ENCODE results near the gene CAP1.

The CAP1 gene

GRCh38 chr1:40059338-40059959 is 18.9 kb downstream of the CAP1 start:
- DNase-seq: peak; percentile 6

DNA sequence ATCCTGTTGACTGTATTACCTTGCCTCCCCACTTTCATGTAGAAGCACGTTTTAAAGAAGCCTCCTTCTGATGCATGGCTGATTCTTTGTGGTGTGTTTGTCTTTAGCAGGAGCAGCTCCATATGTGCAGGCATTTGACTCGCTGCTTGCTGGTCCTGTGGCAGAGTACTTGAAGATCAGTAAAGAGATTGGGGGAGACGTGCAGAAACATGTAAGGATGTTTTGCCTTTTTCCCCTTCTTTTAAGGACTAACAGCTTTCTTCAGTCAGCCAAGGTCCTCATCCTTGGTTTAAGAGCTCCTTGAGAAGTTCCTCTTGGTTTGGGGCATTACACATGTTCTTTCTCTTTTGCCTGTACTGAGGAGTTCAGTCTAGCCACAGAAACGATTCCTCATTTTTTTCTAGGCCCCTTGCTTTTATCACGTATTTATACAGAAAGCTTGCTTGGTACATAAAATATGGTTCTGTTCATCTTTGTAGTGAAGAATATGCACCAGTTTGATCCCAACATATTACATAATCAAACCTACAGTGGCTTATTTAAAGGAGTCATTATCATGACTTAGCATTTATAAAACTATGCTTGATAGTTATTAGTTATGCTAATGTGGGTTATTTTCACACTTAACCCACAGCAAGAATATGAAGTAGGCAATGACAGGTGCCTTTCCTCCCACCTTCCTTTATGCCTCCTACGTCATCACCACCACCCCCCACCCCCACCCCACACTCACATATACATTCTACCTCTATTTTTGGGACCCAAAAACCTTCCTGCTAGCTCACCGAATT is 19.6 kb downstream of the CAP1 start:
- DNase-seq: no peak

DNA sequence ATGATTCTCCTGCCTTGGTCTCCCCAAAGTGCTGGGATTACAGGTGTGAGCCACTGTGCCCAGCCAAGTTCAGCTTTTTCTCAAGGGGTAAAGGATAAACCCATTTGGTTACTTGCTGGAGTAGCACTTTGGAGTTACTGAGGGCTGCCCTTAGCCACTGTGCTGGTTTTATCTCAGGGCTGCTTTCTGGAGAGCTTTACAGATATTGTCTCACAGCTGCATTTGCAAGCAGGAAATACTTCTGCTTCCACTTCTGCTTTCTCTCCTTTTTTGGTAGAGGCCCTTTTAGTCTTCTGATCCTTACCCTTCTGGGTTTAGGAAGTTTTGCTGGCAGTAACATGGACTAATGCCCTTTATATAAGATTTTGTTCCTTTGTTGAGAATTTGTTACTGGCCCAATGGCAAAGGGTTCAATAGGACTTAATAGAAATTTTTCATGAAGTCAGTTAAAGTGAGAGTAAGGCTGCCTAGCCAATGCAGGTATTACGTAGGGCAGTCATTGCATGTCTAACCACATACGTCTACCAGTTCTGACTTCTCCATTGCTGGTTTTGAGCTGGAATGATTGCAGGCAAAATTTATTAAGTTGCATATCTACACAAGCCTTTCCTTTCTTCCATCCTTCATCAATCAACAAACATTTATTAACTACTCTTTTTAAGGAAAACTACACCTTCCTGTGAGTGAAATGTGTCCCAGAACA is 24.4 kb downstream of the CAP1 start:
- no peak for DNase-seq

GRCh38 chr1:40067023-40067422 is 26.5 kb downstream of the CAP1 start:
- DNase-seq: no peak

- DNase-seq: no peak
Observed at GRCh38 chr1:40067851-40068250, 27.3 kb downstream of the CAP1 start.

DNA sequence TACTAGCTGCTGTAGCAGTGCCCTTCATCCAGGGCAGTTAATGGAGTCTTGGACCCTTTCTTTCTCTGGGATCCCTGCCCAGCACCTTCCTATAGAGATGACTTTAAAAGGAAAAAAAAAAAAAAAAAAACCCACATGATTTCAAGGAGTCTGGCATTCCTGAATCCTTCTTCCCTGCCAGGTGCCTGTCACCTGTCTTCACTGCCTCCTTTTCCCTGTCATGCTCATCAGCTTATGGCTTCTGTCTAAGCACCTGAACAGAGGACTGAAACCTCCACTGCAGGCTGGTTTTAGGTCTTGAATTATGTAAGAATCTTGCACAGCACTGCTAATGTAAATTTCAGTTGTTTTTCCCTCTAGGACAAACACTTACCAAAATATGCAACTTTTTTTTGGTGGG is 31.6 kb downstream of the CAP1 start:
- DNase-seq: no peak

- no peak for DNase-seq
Observed at GRCh38 chr1:40073062-40073461, 32.5 kb downstream of the CAP1 start.

GRCh38 chr1:40075266-40075665 is 34.7 kb downstream of the CAP1 start:
- no peak for DNase-seq

DNA sequence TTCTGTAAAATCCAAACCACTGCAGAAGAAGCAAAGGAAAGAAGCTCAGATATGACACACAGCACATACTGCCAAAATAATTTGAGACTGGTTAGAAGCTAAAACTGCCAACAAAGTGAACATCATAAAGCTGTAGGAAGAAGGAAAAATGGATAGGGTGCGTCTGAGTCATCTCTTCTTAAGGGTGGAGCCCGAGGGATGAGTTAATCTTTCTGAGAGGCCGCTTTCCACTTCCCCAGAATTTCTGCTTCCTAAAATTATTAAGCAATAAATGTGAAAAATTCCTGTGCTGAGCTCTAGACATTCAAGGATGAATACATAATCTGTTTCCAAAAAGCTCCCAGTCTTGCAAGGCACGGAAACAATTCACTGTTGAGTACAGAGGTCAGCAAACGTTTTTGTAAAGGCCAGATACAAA is 36.4 kb downstream of the CAP1 start:
- no peak for DNase-seq

GRCh38 chr1:40078512-40079333 is 38.2 kb downstream of the CAP1 start:
- peak; percentile 24 for DNase-seq

DNA sequence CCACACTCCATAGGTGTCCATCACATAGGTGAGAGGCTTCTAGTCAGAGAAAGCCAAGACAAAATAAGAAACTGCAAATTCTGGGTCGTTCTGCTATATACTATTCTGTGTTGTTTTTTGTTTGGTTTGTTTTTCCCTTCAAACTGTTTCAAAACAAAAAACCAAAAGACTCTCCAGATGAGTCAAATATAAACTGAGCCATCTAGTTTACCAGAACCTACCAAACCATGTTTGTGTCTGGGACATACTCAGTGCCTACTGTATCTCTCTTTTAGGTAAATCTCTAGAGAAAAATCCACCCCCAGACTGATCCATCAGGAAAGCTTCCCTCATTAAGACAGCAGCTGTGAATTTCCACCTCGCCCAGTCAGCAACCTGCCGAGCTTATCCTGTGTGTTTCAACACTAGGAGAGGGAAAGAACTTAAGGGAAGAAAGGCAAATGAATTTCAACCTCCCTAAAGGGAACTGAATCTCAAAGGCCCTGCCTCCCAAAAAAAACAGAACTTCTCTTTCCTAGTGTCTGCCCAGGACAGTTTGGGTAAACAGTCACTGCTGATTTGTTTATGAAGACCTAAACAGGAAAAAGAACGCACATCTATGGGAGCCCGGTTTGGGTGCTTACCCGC is 39.4 kb downstream of the CAP1 start:
- DNase-seq: no peak

- no peak for DNase-seq
Observed at GRCh38 chr1:40081871-40082270, 41.3 kb downstream of the CAP1 start.

DNA sequence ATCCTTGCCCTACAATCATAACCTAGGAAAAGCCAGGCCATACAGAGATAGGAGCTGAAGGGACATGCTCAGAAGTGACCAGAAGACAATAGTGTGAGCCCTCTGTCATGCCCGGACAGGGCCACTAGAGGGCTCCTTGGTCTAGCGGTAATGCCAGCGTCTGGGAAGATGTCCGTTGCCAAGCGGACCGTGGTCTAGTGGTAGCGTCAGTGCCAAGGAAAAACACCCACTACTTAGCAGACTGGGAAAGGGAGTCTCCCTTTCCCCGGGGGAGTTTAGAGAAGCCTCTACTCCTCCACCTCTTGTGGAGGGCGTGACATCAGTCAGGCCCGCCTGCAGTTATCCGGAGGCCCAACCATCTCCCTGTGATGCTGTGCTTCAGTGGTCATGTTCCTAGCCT is 44.2 kb downstream of the CAP1 start:
- peak; percentile 19 for DNase-seq

GRCh38 chr1:40090652-40091355 is 50.3 kb downstream of the CAP1 start:
- DNase-seq: no peak

- DNase-seq: no peak
Observed at GRCh38 chr1:40092241-40092640, 51.7 kb downstream of the CAP1 start.

DNA sequence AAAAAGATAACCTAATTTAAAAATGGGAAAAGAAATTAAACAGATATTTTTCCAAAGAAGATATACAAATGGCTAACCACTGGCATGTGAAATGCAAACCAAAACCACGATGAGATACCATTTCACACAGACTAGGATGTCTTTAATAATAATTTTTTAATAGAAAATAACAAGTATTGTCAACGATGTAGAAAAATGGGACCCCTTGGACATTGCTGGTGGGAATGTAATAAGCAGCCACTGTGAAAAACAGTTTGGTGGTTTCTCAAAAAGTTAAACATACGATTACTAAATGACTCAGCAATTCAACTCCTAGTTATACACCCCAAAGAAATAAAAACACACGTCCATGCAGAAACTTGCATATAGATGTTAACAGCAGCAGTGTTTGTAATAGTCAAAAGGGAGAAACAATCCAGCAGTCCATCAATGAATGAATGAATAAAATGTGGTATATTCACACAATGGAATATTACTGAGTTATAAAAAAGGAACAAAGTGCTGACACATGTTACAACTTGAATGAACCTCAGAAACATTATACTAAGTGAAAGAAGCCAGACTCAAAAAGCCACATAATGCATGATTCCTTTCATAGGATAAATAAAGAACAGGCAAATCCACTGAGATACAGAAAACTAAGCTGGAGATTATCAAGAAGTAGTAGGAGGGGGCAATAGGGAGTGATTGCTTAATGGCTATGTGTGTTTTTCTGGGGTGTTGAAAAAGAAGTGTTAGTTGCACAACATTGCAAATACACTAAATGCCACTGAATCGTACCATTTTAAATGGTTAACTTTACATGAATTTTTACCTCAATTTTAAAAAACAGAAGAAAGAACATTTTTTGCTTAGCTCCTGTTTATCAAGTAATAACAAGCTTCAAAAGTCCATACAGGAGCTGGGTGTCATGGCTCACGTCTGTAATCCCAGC is 52.4 kb downstream of the CAP1 start:
- DNase-seq: no peak

DNA sequence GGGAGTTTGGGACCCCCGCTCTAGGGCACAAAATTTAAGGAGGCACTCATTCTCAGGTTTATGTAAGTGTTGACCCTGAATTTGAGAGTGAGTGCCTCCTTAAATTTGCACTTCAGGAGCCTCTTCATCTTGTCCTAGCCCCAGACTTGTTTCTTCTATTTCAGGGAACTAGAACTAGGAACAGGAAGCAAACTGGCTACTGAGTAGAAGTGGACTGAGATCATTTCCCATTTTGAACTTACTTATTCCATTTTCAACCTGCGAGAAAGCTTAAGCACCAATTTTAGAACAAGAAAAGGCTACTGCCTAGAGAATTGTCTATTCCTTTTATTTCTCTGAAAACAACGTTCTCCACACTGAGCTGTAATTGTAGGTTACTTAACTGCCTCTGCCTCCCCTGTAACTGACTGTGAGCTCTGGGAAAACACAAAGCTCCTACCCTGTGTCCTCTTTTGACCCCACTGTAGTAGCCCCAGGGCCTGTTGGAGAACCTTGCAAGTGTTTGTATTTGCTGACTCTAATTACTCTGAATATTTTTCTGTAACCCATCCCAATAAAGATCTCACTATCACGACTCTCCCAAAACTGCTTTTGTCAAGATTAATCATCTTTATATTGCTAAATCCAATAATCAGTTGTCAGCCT is 54.1 kb downstream of the CAP1 start:
- no peak for DNase-seq

DNA sequence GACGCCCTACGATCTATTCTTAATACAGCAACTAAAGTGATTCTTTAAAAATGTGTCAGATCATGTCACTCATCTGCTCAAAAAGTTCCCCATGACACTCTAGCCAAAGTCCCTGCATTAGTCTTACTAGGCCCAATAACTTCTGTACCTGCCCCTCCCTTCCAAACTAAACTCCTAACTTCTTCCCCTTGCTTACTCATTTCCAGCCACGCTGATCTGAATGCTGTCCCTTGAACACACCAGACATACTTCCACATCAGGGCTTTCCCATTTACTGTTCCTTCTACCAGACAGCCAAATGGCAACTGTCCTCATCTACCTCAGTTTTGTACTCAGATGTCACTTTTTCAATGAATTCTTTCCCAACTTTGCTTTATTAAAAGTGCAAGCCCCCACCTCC is 55.3 kb downstream of the CAP1 start:
- no peak for DNase-seq

GRCh38 chr1:40096646-40096976 is 56.1 kb downstream of the CAP1 start:
- DNase-seq: no peak
